Measurements from ENCODE around the gene ZFP28.

DNA sequence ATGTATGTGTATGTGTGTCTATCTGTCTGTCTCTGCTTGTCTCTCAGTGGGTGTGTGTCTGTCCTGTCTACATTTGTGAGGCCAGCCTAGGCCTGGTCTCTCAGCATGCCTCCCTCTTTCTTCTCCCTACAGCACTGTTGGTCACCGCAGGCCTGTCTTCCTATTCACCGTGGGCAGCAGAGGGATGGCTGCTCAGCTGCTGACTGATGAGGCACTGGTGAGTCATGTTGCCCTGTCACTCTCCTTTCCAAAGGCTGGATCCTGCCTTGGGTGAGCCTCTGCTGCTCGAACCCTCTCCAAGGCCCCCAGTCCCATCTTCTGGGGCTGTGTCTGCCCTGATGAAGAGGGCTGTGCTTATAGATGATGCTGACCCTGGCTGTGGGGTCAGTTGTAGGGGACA lies 62.6 kb downstream of the ZFP28 start:
- TF ChIP-seq, protein P1, sequence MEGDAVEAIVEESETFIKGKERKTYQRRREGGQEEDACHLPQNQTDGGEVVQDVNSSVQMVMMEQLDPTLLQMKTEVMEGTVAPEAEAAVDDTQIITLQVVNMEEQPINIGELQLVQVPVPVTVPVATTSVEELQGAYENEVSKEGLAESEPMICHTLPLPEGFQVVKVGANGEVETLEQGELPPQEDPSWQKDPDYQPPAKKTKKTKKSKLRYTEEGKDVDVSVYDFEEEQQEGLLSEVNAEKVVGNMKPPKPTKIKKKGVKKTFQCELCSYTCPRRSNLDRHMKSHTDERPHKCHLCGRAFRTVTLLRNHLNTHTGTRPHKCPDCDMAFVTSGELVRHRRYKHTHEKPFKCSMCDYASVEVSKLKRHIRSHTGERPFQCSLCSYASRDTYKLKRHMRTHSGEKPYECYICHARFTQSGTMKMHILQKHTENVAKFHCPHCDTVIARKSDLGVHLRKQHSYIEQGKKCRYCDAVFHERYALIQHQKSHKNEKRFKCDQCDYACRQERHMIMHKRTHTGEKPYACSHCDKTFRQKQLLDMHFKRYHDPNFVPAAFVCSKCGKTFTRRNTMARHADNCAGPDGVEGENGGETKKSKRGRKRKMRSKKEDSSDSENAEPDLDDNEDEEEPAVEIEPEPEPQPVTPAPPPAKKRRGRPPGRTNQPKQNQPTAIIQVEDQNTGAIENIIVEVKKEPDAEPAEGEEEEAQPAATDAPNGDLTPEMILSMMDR (IDR thresholded peaks at IDR 0.05): no peak
- TF ChIP-seq POLR2A (IDR thresholded peaks at IDR 0.05): no peak
